ENCODE data around the gene FAM50A.
"Not testable (repeated sequence)": the region's sequence is repeated elsewhere in the genome, so short reads cannot be mapped to it uniquely, and the experiment has no call there.

Gene FAM50A

DNA sequence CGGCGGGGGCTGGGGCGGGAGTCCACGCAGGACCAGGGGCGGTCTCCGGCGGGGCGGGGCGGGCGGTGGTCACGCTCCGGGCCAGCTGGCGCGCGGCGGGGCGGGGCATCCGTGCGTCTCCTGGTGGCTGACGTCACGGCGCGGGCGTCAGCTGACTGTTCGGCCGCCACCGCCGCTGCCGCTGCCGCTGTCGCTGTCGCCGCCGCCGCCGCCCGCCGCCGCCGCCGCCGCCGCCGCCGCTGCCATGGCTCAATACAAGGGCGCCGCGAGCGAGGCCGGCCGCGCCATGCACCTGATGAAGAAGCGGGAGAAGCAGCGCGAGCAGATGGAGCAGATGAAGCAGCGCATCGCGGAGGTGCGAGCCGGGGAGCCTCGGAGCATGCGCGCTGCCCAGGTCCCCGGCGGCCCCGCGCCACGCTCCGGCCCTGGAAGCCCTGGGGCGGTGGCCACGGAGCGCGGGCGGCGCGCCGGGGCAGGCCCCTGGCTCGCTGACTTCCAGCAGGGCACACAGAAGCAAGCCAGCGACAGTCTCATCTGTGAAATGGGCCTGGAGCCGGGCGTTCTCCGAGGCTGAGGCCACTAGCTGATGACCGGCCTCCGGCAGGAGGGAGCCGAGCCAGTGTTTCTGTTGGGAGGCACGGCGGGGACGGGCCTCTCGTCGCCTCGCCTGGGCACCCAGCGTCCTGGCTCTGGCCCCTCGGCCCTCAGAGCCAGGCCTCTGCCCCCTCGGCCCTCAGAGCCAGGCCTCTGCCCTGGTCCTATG is at the start of gene FAM50A:
TSS of gene FAM50A (plus strand) at position 150 of the 763 bp plus-strand sequence. CDS start at position 245, 95 bp downstream.
- DNase-seq = peak; percentile 10 to 35

DNA sequence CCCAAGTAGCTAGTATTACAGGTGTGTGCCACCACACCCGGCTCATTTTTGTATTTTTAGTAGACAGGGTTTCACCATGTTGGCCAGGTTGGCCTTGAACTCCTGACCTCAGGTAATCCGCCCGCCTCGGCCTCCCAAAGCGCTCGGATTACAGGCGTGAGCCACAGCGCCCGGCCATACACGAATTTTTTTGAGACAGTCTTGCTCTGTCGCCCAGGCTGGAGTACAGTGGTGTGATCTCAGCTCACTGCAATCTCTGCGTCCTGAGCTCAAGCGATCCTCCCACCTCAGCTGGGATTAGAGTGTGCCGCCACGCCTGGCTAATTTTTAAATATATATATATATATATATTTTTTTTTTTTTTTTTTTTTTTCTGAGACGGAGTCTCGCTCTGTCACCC is 47.6 kb upstream of the FAM50A start:
- not testable (repeated sequence) for DNase-seq

- peak in 1 of 2 experiments; percentile 23 for DNase-seq
These were observed 46.7 kb upstream of the FAM50A start for GRCh38 chrX:154396973-154397887.

DNA sequence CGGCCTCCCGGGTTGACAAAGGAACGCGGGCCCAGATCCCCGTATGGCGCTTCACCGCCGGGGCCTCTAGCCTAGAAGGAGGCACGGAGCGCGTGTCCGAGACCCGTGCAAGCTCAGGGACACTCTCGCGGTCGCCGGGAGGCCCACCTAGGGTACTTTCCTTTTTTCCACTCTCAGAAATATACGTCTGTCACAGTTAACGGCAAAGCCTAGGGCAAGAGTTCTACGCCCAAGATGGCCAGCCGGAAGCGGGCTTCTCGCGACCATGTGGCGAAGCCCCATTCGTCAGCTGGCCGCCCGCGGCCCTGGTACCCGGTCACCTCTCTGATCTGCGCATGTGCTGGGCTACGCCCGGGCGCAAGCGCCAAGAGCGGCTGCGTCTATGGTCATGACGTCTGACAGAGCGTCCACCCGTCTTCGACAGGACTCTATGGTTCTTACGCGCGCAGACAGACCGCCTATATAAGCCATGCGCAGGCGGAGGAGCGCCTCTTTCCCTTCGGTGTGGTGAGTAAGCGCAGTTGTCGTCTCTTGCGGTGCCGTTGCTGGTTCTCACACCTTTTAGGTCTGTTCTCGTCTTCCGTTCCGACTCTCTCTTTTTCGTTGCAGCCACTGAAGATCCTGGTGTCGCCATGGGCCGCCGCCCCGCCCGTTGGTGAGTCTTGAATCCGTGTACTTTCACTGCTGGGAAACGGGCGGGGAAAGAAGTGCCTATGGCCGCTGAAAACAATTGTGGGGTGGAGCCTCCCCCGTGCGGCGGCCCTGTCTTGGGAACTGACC is 45.9 kb upstream of the FAM50A start, which contains the start of gene RPL10:
TSS of gene RPL10 (plus strand) at position 490 of the 780 bp plus-strand sequence. CDS start at position 633, 143 bp downstream.
- DNase-seq = peak; percentile 80 to 84

DNA sequence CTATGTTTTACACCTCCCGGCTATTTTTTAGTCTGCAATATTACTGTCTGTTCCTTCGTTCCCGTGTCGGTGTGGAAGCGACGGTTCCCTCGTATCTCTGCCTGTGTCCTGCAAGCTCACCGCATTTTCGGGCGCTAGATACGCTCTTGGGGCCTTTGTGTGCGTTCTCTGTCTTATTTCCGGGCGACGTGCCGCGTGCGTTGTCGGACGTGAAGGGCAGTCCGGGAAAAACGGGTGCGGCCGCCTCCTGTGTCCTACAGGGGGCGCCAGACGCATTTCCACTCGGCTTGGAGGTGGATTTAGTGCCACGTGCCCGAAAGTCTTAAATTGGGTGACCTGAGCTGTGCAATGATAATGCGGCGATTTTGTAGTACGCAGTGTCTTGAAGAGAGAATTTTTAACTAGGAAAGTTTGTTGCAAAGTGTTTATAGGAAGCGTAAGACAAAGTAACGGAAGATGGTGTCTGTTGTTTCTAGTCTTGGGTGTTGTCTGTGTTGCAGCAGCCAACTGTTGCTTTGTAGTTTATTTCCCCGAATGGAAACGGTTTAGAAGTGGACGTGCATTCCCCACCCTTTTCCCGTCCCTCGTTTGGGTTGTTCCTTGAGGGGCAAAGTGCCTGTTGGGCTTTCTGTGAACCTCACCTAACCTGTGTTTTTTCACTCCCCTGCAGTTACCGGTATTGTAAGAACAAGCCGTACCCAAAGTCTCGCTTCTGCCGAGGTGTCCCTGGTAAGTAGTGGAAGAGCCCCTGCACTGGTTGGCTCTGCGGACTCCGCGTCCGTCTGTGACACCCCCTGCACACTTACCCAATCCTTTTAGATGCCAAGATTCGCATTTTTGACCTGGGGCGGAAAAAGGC is 45.0 kb upstream of the FAM50A start:
- peak; percentile 49 to 51 for DNase-seq

- no peak for DNase-seq
These were observed 44.2 kb upstream of the FAM50A start for GRCh38 chrX:154399527-154400368.

GRCh38 chrX:154400369-154400817 is 43.5 kb upstream of the FAM50A start:
- DNase-seq = not testable (repeated sequence)

GRCh38 chrX:154401045-154401799 is 42.7 kb upstream of the FAM50A start:
- DNase-seq = no peak

GRCh38 chrX:154401918-154402621 is 41.9 kb upstream of the FAM50A start:
- DNase-seq = no peak

- DNase-seq = no peak
These were observed 41.3 kb upstream of the FAM50A start for GRCh38 chrX:154402622-154403127.

GRCh38 chrX:154403192-154403591 is 40.7 kb upstream of the FAM50A start:
- no peak for DNase-seq

- DNase-seq = no peak
These were observed 40.1 kb upstream of the FAM50A start for GRCh38 chrX:154403858-154404257.

DNA sequence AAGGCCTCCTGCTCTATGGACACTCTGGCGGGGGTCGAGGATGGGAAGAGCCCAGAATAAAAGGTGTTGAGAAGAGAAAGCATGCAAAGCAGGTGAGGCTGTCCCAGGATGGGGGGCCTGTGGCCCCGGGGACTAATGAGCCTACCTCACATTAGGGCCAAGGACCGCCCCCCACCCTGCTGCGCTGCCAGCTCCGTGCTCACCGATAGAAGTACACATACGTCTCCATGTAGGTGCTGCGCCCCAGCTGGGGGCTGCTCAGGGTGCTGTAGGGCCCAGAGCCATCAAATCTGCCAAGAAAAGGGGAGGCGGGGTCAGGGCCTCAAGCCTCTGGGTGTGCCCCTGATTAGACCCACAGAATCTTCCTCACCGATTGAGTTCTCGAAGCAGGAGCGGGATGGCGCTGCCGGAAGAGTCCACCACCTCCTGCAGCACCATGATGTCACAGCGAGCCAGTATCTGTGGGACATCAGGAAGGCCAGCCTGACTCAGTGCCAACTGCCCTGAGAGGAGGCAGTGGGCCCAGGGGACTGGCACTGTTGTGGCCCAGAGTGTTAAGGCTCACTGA is 39.2 kb upstream of the FAM50A start:
- DNase-seq = no peak

GRCh38 chrX:154408659-154409221 is 35.2 kb upstream of the FAM50A start:
- DNase-seq = no peak

GRCh38 chrX:154409222-154409871 is 34.6 kb upstream of the FAM50A start, which contains the start of gene DNASE1L1:
Gene DNASE1L1 (minus strand): TSS chrX:154409254. CDS start chrX:154405568, 3,686 bp downstream.
- DNase-seq = peak; percentile 63 to 69

DNA sequence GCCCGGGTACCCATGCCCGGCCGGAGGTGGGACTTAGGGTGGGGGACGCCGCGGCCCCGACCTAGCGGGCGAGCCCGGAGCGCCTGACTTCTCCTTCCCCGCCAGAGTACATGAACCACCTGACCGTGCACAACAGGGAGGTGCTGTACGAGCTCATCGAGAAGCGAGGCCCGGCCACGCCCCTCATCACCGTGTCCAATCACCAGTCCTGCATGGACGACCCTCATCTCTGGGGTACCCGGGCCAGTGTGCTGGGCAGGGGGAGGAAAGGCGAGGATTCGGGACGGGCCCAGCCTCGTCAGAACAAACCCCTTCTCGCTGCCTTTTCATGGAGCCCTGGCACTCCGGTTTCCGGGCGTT is 32.0 kb upstream of the FAM50A start:
- peak in 1 of 2 experiments; percentile 18 for DNase-seq

GRCh38 chrX:154412468-154412867 is 31.5 kb upstream of the FAM50A start:
- DNase-seq = peak; percentile 55 to 60

DNA sequence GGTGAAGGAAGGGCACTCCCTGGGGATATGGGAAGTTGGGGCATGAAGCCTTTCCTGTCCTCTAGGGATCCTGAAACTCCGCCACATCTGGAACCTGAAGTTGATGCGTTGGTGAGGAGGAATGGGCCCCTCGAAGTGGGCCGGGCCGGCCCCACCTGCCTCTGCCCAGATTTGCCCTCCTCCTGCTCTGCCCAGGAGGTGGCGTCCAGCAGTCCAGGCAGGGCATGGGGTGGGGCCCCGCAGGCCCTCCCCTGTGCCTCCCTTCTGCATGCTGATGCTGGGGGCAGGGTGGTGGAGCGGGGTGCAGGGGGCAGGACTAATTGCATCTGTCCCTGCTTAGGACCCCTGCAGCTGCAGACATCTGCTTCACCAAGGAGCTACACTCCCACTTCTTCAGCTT is 30.8 kb upstream of the FAM50A start:
- DNase-seq = no peak
